GM06990 (cell line): Measurements from ENCODE around the gene STOX2.

Source experiments
- DNase-seq: peaks from one replicate; pipeline ENCODE4 v3.0.0-alpha.2; 2011; ENCODE audit not compliant: insufficient read length; ENCODE audit errors: extremely low read depth
- H3K27me3 ChIP-seq: replicated peaks from 2 replicates; pipeline ENCODE4 v1.6.0; 2011; ENCODE audit warnings: low read length; ENCODE audit not compliant: control insufficient read depth, insufficient read depth
- H3K36me3 ChIP-seq: 2 replicates; pipeline ENCODE4 v1.5.1; 2011; ENCODE audit warnings: low read length; ENCODE audit not compliant: control insufficient read depth, insufficient read depth
- H3K4me3 ChIP-seq: replicated peaks from 2 replicates; pipeline ENCODE4 v1.5.1; 2011; ENCODE audit warnings: low read depth, mild to moderate bottlenecking, control low read depth, low read length
- CTCF ChIP-seq: IDR thresholded peaks from 2 replicates; pipeline ENCODE4 v1.5.1; 2011; ENCODE audit warnings: low read length, control low read depth, mild to moderate bottlenecking, inconsistent platforms; ENCODE audit not compliant: insufficient read depth, poor library complexity, severe bottlenecking

The STOX2 gene

GRCh38 chr4:183920512-183920911 is 15.4 kb downstream of the STOX2 start:
- Histone ChIP-seq H3K36me3 (no peaks in the 10 kb centered on the region), H3K4me3 (no peak overlapping the region), H3K27me3 (no peaks in the 10 kb centered on the region; the same call in 1 of the 2 replicates)
- no peak for DNase-seq
- no peak for TF ChIP-seq CTCF

DNA sequence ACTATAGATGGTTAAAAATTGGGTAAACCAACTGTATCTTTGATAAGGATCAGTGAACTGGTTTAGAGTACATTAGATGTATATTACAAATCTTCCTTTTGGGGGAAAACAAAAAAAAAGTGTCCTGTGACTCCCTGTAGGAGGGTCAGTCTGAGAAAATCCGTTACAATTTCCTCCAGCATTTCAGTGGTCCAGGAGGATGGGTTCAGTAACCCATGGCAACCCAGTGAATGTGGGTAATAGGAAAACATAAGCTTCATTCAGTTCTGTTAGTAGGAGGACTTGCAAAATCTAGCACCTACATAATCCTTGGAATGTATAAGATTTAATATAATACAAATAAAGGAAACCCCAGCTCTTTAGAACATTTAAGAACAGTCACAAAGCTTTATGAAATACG is 16.2 kb downstream of the STOX2 start:
- no peak for DNase-seq
- TF ChIP-seq CTCF: no peak
- Histone ChIP-seq H3K36me3 (no peaks in the 10 kb centered on the region), H3K27me3 (no peaks in the 10 kb centered on the region; the same call in 1 of the 2 replicates), H3K4me3 (no peak overlapping the region)

GRCh38 chr4:183924362-183925044 is 19.4 kb downstream of the STOX2 start:
- no peaks in the 10 kb centered on the region for H3K36me3 ChIP-seq
- TF ChIP-seq CTCF: no peak
- H3K27me3 ChIP-seq: no peaks in the 10 kb centered on the region
- H3K4me3 ChIP-seq: no peak overlapping the region
- DNase-seq: no peak

DNA sequence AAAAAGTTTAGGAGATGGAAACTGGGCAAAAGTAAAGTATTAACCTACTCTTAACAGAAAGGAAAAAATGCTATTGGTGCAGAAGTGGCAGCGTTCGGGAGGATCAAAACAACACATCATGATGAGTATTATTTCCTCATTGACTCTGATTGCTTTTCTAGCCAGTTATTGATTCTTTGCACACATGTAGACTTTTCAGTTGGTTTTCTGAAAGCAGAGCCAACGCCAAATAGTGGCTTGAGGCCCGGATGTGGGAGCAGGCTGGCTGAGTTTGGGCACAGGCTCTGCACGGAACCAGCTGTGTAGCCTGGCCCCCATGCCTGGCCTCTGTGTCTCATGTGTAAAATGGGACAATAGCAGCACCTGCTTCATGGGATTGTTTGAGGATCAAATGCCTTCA is 21.8 kb downstream of the STOX2 start:
- Histone ChIP-seq H3K36me3 (no peaks in the 10 kb centered on the region), H3K27me3 (no peaks in the 10 kb centered on the region), H3K4me3 (no peak overlapping the region)
- no peak for TF ChIP-seq CTCF
- DNase-seq: no peak

GRCh38 chr4:183932576-183932975 is 27.5 kb downstream of the STOX2 start:
- DNase-seq: no peak
- H3K4me3 ChIP-seq: no peak overlapping the region
- H3K36me3 ChIP-seq: no peaks in the 10 kb centered on the region
- TF ChIP-seq CTCF: no peak
- H3K27me3 ChIP-seq: no peaks in the 10 kb centered on the region; the same call in 1 of the 2 replicates

- no peaks in the 10 kb centered on the region for H3K36me3 ChIP-seq
- TF ChIP-seq CTCF: no peak
- H3K27me3 ChIP-seq: no peaks in the 10 kb centered on the region; the same call in 1 of the 2 replicates
- DNase-seq: no peak
- H3K4me3 ChIP-seq: no peak overlapping the region
These were observed 29.7 kb downstream of the STOX2 start for GRCh38 chr4:183934761-183935160.
